Stimulated activated naive CD4-positive, alpha-beta T cell (primary cell): ENCODE measurements around the gene DNAJB1.

Source experiments
- DNase-seq, 6 experiments: peaks; one replicate each; lab custom pipeline; 2025; lab: John Stamatoyannopoulos, UW

The DNAJB1 gene

DNA sequence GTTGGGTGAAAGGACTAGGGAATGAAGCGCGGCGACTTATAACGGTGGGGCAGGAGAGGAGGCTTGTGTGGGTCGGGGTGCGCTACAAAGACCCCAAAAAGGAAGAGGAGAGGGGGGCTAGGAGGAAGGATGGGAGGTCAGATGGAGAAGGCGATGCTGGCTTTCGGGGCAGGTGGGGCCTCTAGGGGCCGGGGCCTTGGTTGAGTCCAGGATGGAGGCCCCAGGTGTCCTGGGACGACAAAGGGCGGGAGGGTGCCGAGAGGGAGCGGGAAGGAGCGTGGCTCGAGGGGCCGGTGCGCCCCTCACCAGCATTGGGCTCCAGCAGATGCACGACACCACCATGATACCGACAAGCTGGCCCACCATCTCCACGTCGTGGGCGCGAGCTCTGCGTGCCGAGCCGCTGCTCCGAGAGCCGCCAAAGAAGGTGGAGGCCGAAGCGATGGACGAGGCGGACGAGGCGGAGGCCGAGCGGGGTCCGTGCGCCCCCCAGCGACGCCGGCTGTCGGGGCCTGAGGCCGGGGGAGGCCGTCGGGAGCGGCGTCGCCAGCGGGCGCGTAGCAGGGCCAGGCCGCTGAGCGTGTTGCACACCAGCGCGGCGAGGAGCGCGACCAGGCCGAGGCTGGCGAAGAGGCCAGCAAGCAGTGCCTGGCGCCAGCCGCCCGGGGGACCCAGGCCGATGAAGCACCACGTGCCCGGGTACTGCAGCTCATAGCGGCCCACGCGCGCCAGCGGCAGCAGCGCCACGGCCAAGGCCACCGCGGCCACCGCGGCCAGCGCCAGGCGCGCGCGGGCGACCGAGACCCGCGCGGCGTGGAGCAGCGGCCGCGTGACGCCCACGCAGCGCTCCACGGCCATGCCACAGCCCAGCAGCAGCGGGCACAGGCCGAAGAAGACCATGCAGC, 44.9 kb downstream of the DNAJB1 start:
- DNase-seq = peak in 1 of 6 experiments; percentile 32

- peak; percentile 56 to 91 (median 78) for DNase-seq
Observed at GRCh38 chr19:14472202-14472938, 45.8 kb downstream of the DNAJB1 start.

GRCh38 chr19:14471436-14472187, 46.6 kb downstream of the DNAJB1 start:
- DNase-seq = no peak

DNA sequence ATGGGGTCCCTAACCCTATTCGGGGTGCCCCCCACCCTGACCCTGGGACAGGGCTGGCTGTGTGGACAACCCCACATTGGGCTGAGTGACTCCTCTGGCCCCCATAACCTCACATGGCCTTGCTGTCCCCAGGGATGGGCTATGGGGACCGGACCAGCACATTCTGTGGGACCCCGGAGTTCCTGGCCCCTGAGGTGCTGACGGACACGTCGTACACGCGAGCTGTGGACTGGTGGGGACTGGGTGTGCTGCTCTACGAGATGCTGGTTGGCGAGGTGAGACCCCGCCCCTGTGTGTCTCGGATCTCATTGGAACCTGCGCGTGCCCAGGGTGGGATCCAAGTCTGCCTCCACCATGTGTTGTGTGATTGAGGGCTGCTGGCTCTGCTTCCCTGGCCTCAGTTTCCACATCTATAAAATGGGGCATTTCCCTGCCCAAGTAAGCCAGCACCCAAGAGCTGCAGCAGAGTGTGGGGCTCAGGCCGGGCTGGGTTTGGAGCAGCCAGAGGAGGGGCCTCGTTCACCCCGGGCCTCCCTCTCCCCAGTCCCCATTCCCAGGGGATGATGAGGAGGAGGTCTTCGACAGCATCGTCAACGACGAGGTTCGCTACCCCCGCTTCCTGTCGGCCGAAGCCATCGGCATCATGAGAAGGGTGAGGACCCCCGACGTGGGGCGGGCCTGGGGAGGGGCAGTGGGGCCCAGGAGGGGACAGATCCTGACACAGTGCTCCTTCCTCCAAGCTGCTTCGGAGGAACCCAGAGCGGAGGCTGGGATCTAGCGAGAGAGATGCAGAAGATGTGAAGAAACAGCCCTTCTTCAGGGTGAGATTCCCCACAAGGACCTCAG, 47.9 kb downstream of the DNAJB1 start:
- no peak for DNase-seq

DNA sequence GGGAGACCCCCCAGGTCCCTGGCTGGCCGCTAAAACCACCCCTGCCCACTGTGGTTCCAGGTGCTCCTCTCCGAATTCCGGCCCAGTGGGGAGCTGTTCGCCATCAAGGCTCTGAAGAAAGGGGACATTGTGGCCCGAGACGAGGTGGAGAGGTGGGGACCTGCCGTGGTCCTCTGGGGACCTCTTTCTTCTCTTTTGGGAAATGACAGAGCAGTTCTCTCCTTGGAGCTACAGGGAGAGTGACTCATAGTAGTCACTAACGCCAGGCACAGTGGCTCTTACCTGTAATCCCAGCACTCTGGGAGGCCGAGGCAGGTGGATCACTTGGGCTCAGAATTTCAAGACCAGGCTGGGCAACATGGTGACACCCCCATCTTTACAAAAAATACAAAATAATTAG, 50.4 kb downstream of the DNAJB1 start:
- DNase-seq = no peak

GRCh38 chr19:14467391-14467790, 50.8 kb downstream of the DNAJB1 start:
- DNase-seq = no peak
